HEK293T (cell line): ENCODE data around the gene ZXDC.

Source experiments
- CTCF ChIA-PET: fragments of 350-600 bp; formaldehyde crosslinking; extraction: SDS; loops from one replicate; lab custom pipeline; 2021; ENCODE audit warnings: antibody characterized with exemption, inconsistent platforms; lab: Yijun Ruan, JAX
- POLR2A ChIA-PET: fragments of 350-600 bp; formaldehyde crosslinking; extraction: SDS; loops from one replicate; lab custom pipeline; 2020; ENCODE audit warnings: antibody characterized with exemption, inconsistent platforms; lab: Yijun Ruan, JAX
- DNase-seq: peaks from one replicate; pipeline ENCODE4 v3.0.0; 2012; ENCODE audit warnings: mixed read lengths; ENCODE audit errors: extremely low spot score
- ARNT ChIP-seq: fragments of 450-650 bp; IDR thresholded peaks from 2 replicates; pipeline ENCODE4 v1.6.1; 2017; ENCODE audit warnings: mild to moderate bottlenecking
- BHLHE40 ChIP-seq: fragments of 450-650 bp; IDR thresholded peaks from 2 replicates; pipeline ENCODE4 v1.6.1; 2016; ENCODE audit warnings: mild to moderate bottlenecking, moderate library complexity, borderline replicate concordance
- CTBP1 ChIP-seq: fragments of 450-650 bp; IDR thresholded peaks from 2 replicates; pipeline ENCODE4 v1.6.1; 2016; ENCODE audit warnings: borderline replicate concordance
- ELF4 ChIP-seq: fragments of 450-650 bp; IDR thresholded peaks from 2 replicates; pipeline ENCODE4 v1.6.1; 2017; ENCODE audit warnings: antibody characterized with exemption
- FOXA1 ChIP-seq: fragments of 450-650 bp; IDR thresholded peaks from 2 replicates; pipeline ENCODE4 v1.6.1; 2016; ENCODE audit warnings: mild to moderate bottlenecking
- FOXK2 ChIP-seq: fragments of 450-650 bp; IDR thresholded peaks from 2 replicates; pipeline ENCODE4 v1.6.1; 2016; ENCODE audit warnings: mild to moderate bottlenecking
- FOXM1 ChIP-seq: fragments of 450-650 bp; IDR thresholded peaks from 2 replicates; pipeline ENCODE4 v1.6.1; 2017; ENCODE audit warnings: mild to moderate bottlenecking, borderline replicate concordance
- HDGF ChIP-seq: fragments of 450-650 bp; IDR thresholded peaks from 2 replicates; pipeline ENCODE4 v1.6.1; 2017; ENCODE audit warnings: antibody characterized with exemption, borderline replicate concordance
- L3MBTL2 ChIP-seq: fragments of 450-650 bp; conservative IDR thresholded peaks from 2 replicates; pipeline ENCODE4 v1.6.1; 2016; ENCODE audit warnings: mild to moderate bottlenecking
- LEF1 ChIP-seq: fragments of 450-650 bp; IDR thresholded peaks from 2 replicates; pipeline ENCODE4 v1.6.1; 2017; ENCODE audit warnings: mild to moderate bottlenecking, borderline replicate concordance
- NFRKB ChIP-seq: fragments of 450-650 bp; IDR thresholded peaks from 2 replicates; pipeline ENCODE4 v1.6.1; 2016; ENCODE audit warnings: mild to moderate bottlenecking, moderate library complexity
- SP1 ChIP-seq: fragments of 450-650 bp; IDR thresholded peaks from 2 replicates; pipeline ENCODE4 v1.6.1; 2017
- SUZ12 ChIP-seq: fragments of 450-650 bp; IDR thresholded peaks from 2 replicates; pipeline ENCODE4 v1.6.1; 2016; ENCODE audit warnings: mild to moderate bottlenecking
- TARDBP ChIP-seq: fragments of 450-650 bp; IDR thresholded peaks from 2 replicates; pipeline ENCODE4 v1.6.1; 2016
- ZNF384 ChIP-seq: fragments of 450-650 bp; IDR thresholded peaks from 2 replicates; pipeline ENCODE4 v1.6.1; 2016
- TF ChIP-seq, protein P1 (sequence below): fragments of 450-650 bp; IDR thresholded peaks from 2 replicates; pipeline ENCODE4 v1.6.1; 2016

ZXDC gene

GRCh38 chr3:126422571-126423091 lies 53.1 kb downstream of the ZXDC start:
- ChIA-PET POLR2A (no interaction called here), CTCF (no interaction called here)
- TF ChIP-seq HDGF (no peak), ZNF384 (no peak), CTBP1 (no peak), SUZ12 (no peak), ARNT (no peak), BHLHE40 (no peak), L3MBTL2 (no peak), FOXA1 (no peak), SP1 (no peak), FOXK2 (no peak), TARDBP (no peak), FOXM1 (no peak), ELF4 (no peak), LEF1 (no peak), NFRKB (no peak)
- TF ChIP-seq, protein P1, sequence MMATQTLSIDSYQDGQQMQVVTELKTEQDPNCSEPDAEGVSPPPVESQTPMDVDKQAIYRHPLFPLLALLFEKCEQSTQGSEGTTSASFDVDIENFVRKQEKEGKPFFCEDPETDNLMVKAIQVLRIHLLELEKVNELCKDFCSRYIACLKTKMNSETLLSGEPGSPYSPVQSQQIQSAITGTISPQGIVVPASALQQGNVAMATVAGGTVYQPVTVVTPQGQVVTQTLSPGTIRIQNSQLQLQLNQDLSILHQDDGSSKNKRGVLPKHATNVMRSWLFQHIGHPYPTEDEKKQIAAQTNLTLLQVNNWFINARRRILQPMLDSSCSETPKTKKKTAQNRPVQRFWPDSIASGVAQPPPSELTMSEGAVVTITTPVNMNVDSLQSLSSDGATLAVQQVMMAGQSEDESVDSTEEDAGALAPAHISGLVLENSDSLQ = no peak
- DNase-seq = no peak

GRCh38 chr3:126422121-126422520 lies 53.6 kb downstream of the ZXDC start:
- CTCF ChIA-PET = no interaction called here
- no peak for DNase-seq
- TF ChIP-seq NFRKB = no peak
- no peak for TF ChIP-seq SP1
- no peak for TF ChIP-seq SUZ12
- TF ChIP-seq L3MBTL2 = no peak
- TF ChIP-seq FOXA1 = no peak
- TF ChIP-seq LEF1 = no peak
- POLR2A ChIA-PET = no interaction called here

DNA sequence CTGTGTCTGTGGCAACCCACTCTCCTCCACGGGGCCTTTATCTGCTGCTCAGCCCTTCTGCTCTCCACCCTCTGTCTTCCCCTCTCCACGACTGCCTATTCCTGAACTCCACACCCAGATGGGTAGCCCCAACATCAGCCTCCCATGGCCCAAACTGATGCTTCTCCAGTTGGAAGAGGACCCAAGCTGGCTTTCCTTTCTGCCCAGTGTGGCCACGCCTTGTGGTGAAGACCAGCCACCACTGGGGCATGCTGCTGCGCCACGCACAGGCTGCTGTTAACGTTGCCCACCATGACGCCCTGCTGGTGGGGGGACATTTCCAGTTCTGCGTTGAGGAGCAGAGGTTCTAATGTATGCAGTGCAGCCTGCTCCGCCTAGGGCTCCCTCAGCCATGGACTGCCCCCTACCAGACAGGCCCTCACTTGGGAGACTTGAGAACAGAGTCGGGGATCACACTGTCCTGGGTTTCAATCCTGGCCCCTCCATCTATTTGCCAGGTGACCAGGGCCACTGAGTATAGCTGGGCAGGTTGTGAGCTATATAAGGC lies 54.0 kb downstream of the ZXDC start:
- TF ChIP-seq ELF4 (no peak), ZNF384 (no peak), SP1 (no peak), BHLHE40 (no peak), CTBP1 (no peak), NFRKB (no peak), SUZ12 (no peak), L3MBTL2 (no peak), LEF1 (no peak), TARDBP (no peak)
- ChIA-PET CTCF (no interaction called here), POLR2A (no interaction called here)
- no peak for DNase-seq

DNA sequence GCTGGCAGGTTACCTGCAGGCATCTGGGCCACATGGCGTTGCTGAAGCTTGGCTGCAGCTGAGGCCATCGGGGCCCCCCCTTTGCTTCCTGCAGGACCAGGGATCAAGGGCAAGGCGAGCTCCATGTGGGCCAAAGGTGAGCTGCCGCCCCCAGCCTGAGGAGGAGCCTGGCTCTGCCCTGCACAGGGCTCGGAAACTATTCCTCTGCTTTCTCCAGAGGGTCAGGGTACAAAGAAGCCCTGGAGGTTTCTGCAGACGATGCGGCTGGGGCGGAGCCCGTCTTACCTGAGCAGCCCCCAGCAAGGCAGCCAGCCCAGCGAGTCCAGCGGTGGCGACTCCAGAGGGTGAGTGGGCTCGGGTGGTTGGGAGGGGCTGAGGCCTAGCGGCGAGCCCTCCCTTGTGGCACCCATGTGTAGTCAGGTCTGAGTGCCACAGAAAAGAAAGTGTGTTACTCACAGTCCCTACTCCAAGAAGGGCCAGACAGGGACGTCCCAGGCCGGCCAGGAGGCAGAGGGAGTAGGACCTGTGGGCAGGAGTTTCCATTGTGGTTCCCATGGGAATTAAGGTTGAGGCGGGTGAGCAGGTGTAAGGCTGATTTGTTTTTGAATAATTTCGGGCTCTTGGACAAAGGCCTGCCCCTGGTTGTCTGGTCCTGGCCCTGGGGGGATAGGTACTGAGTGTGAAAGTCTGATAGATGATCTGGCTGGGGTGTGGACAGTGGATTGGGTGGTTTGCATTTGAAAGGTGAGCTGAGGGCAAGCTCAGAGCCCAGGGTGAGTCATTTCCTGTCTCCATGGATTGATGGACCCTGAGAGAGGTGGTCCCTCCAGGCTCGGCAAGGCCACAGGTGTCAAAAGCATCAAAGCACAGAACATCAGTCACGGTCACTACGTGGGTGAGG lies 55.6 kb downstream of the ZXDC start:
- CTCF ChIA-PET = no interaction called here
- DNase-seq = no peak

DNA sequence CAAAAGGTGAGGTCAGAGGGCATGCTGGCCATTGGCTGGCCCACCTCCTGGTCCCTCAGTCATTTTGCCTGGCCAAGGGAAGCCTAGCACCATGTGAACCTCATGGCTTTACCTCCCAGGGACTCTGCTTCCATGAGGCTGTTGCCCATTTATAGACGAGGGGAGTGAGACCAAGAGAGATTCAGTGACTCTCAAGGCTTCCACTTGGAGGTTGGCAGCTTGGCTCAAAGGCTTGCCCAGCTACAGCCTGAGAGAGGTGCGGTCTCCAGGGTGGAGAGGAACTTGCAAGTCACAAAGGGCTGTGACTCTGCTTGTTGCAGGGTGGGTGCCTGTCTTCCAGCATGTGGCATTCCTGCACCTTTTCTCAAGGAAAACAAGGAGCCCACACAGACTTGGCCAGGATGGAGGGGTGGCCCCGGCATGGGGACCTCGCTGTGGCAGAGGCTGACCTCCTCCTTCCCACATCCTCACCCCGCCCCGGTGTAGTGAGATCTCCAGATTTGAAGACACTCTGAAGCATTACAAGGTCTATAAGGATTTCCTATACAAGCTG lies 56.5 kb downstream of the ZXDC start:
- POLR2A ChIA-PET = no interaction called here
- no peak for DNase-seq
- CTCF ChIA-PET = no interaction called here
- TF ChIP-seq SP1 = no peak
- no peak for TF ChIP-seq LEF1
- TF ChIP-seq CTBP1 = no peak
- TF ChIP-seq FOXM1 = no peak
- TF ChIP-seq NFRKB = no peak
- no peak for TF ChIP-seq ARNT
- TF ChIP-seq FOXA1 = no peak
- TF ChIP-seq SUZ12 = no peak
- no peak for TF ChIP-seq TARDBP
- no peak for TF ChIP-seq FOXK2
- TF ChIP-seq HDGF = no peak
- no peak for TF ChIP-seq BHLHE40
- TF ChIP-seq ELF4 = no peak
- TF ChIP-seq ZNF384 = no peak

More for the DNA sequence above, 55.6 kb downstream of the ZXDC start:
- TF ChIP-seq FOXK2 = no peak
- no peak for TF ChIP-seq ELF4
- TF ChIP-seq BHLHE40 = no peak
- no peak for TF ChIP-seq FOXM1
- no peak for TF ChIP-seq ARNT
- no peak for TF ChIP-seq FOXA1
- no peak for TF ChIP-seq CTBP1
- TF ChIP-seq ZNF384 = no peak
- TF ChIP-seq LEF1 = no peak
- TF ChIP-seq TARDBP = no peak
- TF ChIP-seq NFRKB = no peak
- no peak for TF ChIP-seq HDGF
- TF ChIP-seq L3MBTL2 = no peak
- TF ChIP-seq SUZ12 = no peak
- TF ChIP-seq, protein P1 = no peak
- no peak for TF ChIP-seq SP1
- POLR2A ChIA-PET = no interaction called here

DNA sequence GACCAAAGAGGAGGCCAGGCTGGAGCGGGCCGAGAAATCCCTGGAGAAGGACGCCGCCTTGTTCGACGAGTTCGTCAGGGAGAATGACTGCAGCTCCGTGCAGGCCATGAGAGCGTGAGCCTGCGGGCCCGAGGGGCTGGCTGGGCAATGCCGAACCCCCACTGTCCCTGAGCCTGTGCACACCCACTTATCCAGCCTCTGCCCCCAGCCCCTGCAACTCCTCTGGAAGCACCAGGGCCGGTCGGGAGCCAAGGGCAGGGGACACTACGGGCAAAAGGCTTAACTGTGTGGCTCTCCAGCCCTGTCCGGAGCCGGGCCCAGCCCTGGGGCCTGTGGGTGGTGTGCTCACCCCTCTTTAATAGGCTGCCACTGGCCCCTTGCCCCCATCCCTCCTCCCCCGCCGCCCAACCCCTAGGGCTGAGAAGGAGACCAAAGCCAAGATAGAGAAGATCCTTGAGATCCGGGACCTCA lies 57.0 kb downstream of the ZXDC start:
- ChIA-PET POLR2A (no interaction called here), CTCF (no interaction called here)
- TF ChIP-seq SP1 (no peak), SUZ12 (no peak), FOXA1 (no peak), CTBP1 (no peak), L3MBTL2 (no peak), BHLHE40 (no peak), FOXM1 (no peak), ARNT (no peak), TARDBP (no peak), NFRKB (no peak), ZNF384 (no peak), ELF4 (no peak), LEF1 (no peak), HDGF (no peak)
- TF ChIP-seq, protein P1 = no peak
- no peak for DNase-seq
